Measurements from ENCODE around the gene KIF5B.
"Not testable (repeated sequence)": the region's sequence is repeated elsewhere in the genome, so short reads cannot be mapped to it uniquely, and the experiment has no call there.

DNA sequence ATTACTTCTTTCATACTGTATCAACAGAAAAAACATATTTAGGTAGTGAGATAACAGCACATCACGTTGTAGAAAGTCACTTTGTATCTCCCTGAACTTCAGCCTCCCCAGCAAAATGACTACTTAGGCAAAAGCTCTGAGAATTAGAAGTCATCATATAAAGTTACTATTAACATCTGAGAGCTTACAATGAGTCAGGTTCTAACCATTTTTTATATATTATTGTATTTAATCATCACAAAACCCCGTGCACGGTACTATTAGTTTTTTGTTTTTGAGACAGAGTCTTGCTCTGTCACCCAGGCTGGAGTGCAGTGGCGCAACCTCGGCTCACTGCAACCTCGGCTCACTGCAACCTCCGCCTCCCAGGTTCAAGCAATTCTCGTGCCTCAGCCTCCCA, 13.5 kb downstream of the KIF5B start:
- TF ChIP-seq, protein P1, sequence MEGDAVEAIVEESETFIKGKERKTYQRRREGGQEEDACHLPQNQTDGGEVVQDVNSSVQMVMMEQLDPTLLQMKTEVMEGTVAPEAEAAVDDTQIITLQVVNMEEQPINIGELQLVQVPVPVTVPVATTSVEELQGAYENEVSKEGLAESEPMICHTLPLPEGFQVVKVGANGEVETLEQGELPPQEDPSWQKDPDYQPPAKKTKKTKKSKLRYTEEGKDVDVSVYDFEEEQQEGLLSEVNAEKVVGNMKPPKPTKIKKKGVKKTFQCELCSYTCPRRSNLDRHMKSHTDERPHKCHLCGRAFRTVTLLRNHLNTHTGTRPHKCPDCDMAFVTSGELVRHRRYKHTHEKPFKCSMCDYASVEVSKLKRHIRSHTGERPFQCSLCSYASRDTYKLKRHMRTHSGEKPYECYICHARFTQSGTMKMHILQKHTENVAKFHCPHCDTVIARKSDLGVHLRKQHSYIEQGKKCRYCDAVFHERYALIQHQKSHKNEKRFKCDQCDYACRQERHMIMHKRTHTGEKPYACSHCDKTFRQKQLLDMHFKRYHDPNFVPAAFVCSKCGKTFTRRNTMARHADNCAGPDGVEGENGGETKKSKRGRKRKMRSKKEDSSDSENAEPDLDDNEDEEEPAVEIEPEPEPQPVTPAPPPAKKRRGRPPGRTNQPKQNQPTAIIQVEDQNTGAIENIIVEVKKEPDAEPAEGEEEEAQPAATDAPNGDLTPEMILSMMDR (IDR thresholded peaks at IDR 0.05; ENCODE audit: insufficient read depth, low read length) = not testable (repeated sequence)
- TF ChIP-seq POLR2AphosphoS5 (IDR thresholded peaks at IDR 0.05; ENCODE audit: low read depth) = not testable (repeated sequence)

All from HL-60 (cell line).